Gastroesophageal sphincter (tissue), 4 donors: ENCODE data around the gene ZNHIT6. TPM values are rescaled to one million over a fixed set of nuclear protein-coding genes. Genes with fewer than 3 reads are reported as not detected.

ENCODE experiments used
- ATAC-seq: fragments of 150-250 bp; one replicate; pipeline ENCODE4 v1.9.1; 2016; ENCODE audit warnings: mild to moderate bottlenecking, moderate library complexity
- H3K27ac ChIP-seq, 4 donors: fragments of 200-600 bp; sonication (generic) in 3 of 4; 1 replicate in 3 of 4; 2 replicates in 1 of 4; pipeline ENCODE4 v1.5.1; 2016 to 2019
- H3K27me3 ChIP-seq: fragments of 200-600 bp; sonication (generic); one replicate; pipeline ENCODE4 v1.5.1; 2019
- H3K36me3 ChIP-seq, 2 donors: fragments of 200-600 bp; sonication (generic); one replicate each; pipeline ENCODE4 v1.5.1; 2019; ENCODE audit warnings: control low read depth in 1 of 2
- H3K4me1 ChIP-seq, 3 donors: fragments of 200-600 bp; sonication (generic); 1 replicate in 2 of 3; 2 replicates in 1 of 3; pipeline ENCODE4 v1.5.1; 2016 to 2019; ENCODE audit warnings: control low read depth in 2 of 3
- H3K4me3 ChIP-seq, 2 donors: fragments of 200-600 bp; sonication (generic); one replicate each; pipeline ENCODE4 v1.5.1; 2019; ENCODE audit warnings: mild to moderate bottlenecking in 1 of 2, moderate library complexity in 1 of 2
- H3K9me3 ChIP-seq, 3 donors: fragments of 200-600 bp; sonication (generic); one replicate each; pipeline ENCODE4 v1.5.1; 2017 to 2019; ENCODE audit warnings: control low read depth in 2 of 3
- CTCF ChIP-seq, 4 experiments: fragments of 200-600 bp in 2 of 4; fragments of 450-650 bp in 2 of 4; sonication (generic) in 1 of 4; IDR thresholded peaks; one replicate each; pipeline ENCODE4 v1.5.1; 2017 to 2019; ENCODE audit warnings: antibody characterized with exemption in 4 of 4, mild to moderate bottlenecking in 2 of 4, moderate library complexity in 2 of 4
- EP300 ChIP-seq: sonication (generic); formaldehyde crosslinking; IDR thresholded peaks from one replicate; pipeline ENCODE4 v1.6.1; 2017; ENCODE audit warnings: antibody characterized with exemption, mild to moderate bottlenecking
- POLR2A ChIP-seq, 2 donors: fragments of 450-650 bp; IDR thresholded peaks; one replicate each; pipeline ENCODE4 v1.6.1; 2017; ENCODE audit warnings: antibody characterized with exemption in 2 of 2, mild to moderate bottlenecking in 2 of 2, moderate library complexity in 1 of 2
- POLR2AphosphoS5 ChIP-seq: sonication (generic); formaldehyde crosslinking; IDR thresholded peaks from one replicate; pipeline ENCODE4 v1.6.1; 2017; ENCODE audit warnings: antibody characterized with exemption
- WGBS, 2 donors: methylation state at CpG; one replicate each; pipeline ENCODE4 v1.1.5; 2018; ENCODE audit warnings: low coverage in 1 of 2; 5-methylcytosine and 5-hydroxymethylcytosine counted together
- total RNA-seq, 4 donors: library from RNA; depleted of rRNA; stranded (reverse); fragments of >200 nt; gene quantifications; one replicate each; pipeline ENCODE4 v1.1.0, GENCODE V29; 2016

The ZNHIT6 gene
- total RNA-seq, 4 donors from 2014 or later = 13.7 to 23.5 (median 15.4) TPM

GRCh38 chr1:85705940-85706339 is 2.3 kb downstream of the ZNHIT6 start:
- ATAC-seq = no peak

GRCh38 chr1:85700422-85700821 is 7.8 kb downstream of the ZNHIT6 start:
- Histone ChIP-seq H3K27ac (no peak overlapping the region), H3K36me3 (peaks cover 0 to 60% of the 10 kb centered on the region in 2 donors), H3K27me3 (no peaks in the 10 kb centered on the region), H3K9me3 (no peaks in the 10 kb centered on the region), H3K4me3 (no peak overlapping the region), H3K4me1 (peaks cover 0 to 19% (median 3%) of the 10 kb centered on the region in 3 donors)
- ATAC-seq = no peak
- TF ChIP-seq POLR2AphosphoS5 (no peak), EP300 (no peak), CTCF (IDR thresholded peaks at IDR 0.05) (no peak), POLR2A (IDR thresholded peaks at IDR 0.05) (no peak)
- 77 to 89% methylated on average over 4 of the region's 4 CpGs for WGBS, 2 donors

More at GRCh38 chr1:85705940-85706339, 2.3 kb downstream of the ZNHIT6 start:
- Histone ChIP-seq H3K27me3 (no peaks in the 10 kb centered on the region), H3K36me3 (peaks cover 0 to 48% of the 10 kb centered on the region in 2 donors), H3K4me1 (peaks cover 0 to 33% (median 4%) of the 10 kb centered on the region in 3 donors), H3K27ac (no peak overlapping the region), H3K9me3 (no peaks in the 10 kb centered on the region), H3K4me3 (no peak overlapping the region)
- TF ChIP-seq POLR2AphosphoS5 (no peak), EP300 (no peak), CTCF (IDR thresholded peaks at IDR 0.05) (no peak), POLR2A (IDR thresholded peaks at IDR 0.05) (no peak)
- 90 to 97% methylated on average over 3 of the region's 3 CpGs for WGBS, 2 donors

GRCh38 chr1:85697895-85698294 is 10.3 kb downstream of the ZNHIT6 start:
- no peaks in the 10 kb centered on the region for H3K27me3 ChIP-seq
- no peak overlapping the region for H3K4me3 ChIP-seq
- H3K27ac ChIP-seq = no peak overlapping the region
- TF ChIP-seq EP300 = no peak
- no peak for TF ChIP-seq POLR2AphosphoS5
- TF ChIP-seq POLR2A (IDR thresholded peaks at IDR 0.05) = no peak
- no peak for TF ChIP-seq CTCF (IDR thresholded peaks at IDR 0.05)
- no peak for ATAC-seq
- no peaks in the 10 kb centered on the region for H3K9me3 ChIP-seq
- peaks cover 0 to 37% of the 10 kb centered on the region in 2 donors for H3K36me3 ChIP-seq
- peaks cover 0 to 10% (median 3%) of the 10 kb centered on the region in 3 donors for H3K4me1 ChIP-seq

GRCh38 chr1:85692730-85693314 is 15.4 kb downstream of the ZNHIT6 start:
- WGBS, 2 donors = 17 to 50% methylated on average over 1 of the region's 1 CpG
- no peak for ATAC-seq

More at GRCh38 chr1:85692730-85693314, 15.4 kb downstream of the ZNHIT6 start:
- Histone ChIP-seq H3K27me3 (no peaks in the 10 kb centered on the region), H3K36me3 (peaks cover 0 to 19% of the 10 kb centered on the region in 2 donors), H3K4me1 (peaks cover 0 to 2% (median 0%) of the 10 kb centered on the region in 3 donors), H3K27ac (no peak overlapping the region), H3K9me3 (no peaks in the 10 kb centered on the region), H3K4me3 (no peak overlapping the region)
- TF ChIP-seq POLR2A (IDR thresholded peaks at IDR 0.05) (no peak), CTCF (IDR thresholded peaks at IDR 0.05) (peak; percentile 29 to 57 (median 43))
